HG03066 (cell line): ENCODE results near the gene GALNT16.

ENCODE experiments used
- ATAC-seq: cut with Tn5 transposase; IDR thresholded peaks from one replicate; pipeline ENCODE4 v1.9.1; 2021; ENCODE audit warnings: low read depth; ENCODE audit not compliant: unreplicated experiment

The GALNT16 gene

DNA sequence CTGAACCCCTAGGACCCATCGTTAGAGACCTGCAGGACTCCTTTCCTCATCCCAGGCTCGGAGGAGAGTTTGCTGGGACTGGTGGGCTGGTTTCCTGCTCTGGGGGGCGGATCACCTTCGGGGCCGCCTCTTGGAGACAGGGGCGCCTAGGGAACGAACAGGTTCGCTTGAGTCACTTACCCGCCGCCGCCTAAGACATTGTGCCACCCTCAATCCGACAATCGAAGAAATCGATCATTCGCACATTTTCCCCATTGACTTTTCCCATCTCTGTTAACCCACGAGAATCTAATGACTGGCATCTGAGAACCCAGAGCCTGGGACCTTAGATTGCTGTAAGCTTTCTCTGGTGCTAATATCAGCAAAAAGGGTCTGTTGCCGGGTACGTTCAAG lies 138.9 kb downstream of the GALNT16 start:
- no peak for ATAC-seq

DNA sequence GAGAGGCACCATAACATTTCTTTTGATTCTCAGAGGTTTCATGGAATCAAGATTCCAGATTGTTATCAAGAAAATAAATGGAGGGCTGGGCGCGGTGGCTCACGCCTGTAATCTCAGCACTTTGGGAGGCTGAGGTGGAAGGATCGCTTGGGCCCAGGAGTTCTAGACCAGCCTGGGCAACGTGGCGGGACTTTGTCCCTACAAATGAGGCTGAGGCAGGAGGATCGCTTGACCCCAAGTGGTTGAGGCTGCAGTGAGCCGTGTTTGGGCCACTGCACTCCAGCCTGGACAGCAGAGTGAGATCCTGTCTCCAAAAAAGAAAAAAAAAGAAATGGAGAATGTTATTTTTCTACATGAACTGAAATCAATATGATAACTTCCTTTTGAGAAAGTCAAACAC lies 139.8 kb downstream of the GALNT16 start:
- no peak for ATAC-seq

DNA sequence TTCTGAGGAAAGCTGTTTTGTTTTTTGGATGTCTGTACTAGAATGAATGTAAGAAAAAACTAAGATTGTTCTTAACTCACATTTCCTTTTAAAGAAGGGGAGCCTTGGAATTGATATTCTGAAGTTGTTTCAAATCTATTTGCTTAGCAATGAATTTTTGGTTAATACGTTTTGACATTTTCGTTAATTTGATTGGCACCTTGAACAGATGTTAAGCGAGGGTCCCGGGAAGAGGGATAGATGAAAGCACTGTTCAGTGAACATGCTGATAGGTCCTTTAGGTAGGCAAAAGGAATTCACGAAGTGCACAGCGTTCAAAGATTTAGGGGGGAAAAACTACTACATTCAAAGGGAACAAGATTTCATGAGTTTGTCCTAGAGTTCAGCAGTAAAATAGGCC lies 140.2 kb downstream of the GALNT16 start:
- no peak for ATAC-seq

DNA sequence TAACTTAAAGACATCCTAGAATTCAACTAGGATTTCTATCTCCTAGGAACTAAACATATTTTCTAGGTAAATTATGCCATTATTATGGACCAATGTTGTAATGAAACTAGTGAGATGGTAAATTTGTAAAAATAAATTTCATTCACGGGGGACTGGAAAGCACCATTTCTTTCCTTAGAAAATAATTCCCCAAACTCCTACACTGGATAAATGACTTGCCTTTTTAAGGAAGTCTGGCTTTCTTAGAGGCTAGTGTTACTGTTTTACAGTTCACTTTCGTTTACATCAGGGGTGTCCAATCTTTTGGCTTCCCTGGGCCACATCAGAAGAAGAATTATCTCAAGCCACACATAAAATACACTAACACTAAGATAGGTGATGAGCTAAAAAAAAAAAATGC lies 141.9 kb downstream of the GALNT16 start:
- no peak for ATAC-seq

DNA sequence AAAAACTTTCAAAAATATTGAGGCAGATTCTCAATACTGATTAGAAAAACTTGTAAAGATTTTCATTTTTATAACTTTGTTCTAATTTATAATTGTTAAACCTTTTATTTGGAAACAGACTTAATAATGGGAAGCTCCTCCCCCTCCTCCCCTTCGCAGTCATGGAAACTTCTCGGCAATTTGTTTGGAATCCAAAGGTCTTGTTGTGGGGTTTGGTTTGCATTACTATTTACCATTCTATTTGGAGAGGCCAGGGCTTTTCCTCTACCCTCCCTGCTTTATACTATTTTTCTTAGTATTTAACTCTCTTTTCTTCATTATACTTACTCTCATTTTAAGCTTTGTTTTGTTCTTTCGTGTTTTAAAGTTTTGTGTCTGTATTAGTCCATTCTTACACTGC lies 144.5 kb downstream of the GALNT16 start:
- no peak for ATAC-seq

DNA sequence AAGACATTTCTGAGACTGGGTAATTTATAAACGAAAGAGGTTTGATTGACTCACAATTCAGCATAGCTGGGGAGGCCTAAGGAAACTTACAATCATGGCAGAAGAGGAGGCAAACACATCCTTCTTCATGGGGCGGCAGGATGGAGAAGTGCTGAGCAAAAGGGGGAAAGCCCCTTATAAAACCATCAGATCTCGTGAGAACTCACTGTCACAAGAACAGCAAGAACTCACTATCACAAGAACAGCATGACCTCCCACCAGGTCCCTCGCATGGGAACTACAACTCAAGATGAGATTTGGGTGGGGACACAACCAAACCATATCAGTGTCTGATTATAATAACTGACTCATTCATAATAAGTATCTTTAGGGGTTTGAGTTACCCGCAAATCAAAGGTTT lies 144.9 kb downstream of the GALNT16 start:
- no peak for ATAC-seq

DNA sequence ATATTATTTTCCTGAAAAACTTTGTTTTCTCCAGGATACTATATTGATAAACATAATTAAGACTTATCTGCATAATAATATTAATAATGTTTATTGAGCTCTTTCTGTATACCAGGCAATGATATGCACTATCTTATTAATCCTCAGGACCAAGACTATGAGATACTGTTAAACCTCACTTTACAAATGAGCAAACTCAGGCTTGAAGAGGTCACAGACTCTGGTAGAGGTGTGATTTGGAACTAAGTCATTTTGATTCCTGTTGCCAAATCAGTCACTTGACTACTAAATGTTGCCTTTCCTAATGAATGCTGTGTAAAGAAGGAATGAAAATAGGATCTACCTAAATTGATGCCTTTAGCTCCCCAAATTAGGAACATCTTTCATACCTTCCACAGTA lies 145.8 kb downstream of the GALNT16 start:
- no peak for ATAC-seq
